OCI-LY3 (cell line): ENCODE measurements around the gene KAT6B.

Source experiments
- H2AFZ ChIP-seq: fragments of 200-600, 300-600 bp; shearing (Covaris generic); 2 replicates; pipeline ENCODE4 v1.6.0; 2014; ENCODE audit warnings: antibody characterized with exemption, low read depth, low read length
- H3K27ac ChIP-seq: fragments of 200-600, 300-600 bp; sonication (generic); 2 replicates; pipeline ENCODE4 v1.5.1; 2014; ENCODE audit warnings: mild to moderate bottlenecking, low read length, moderate library complexity, mixed read lengths
- H3K27me3 ChIP-seq: fragments of 200-600, 300-600 bp; sonication (generic); 2 replicates; pipeline ENCODE4 v1.6.1; 2014; ENCODE audit warnings: low read depth, low read length, mixed read lengths
- H3K36me3 ChIP-seq: fragments of 200-600, 300-600 bp; sonication (generic); replicated peaks from 2 replicates; pipeline ENCODE3; 2014; ENCODE audit warnings: low read depth, low read length, mixed read lengths
- H3K4me1 ChIP-seq: fragments of 300-600, 200-600 bp; sonication (generic); 2 replicates; pipeline ENCODE4 v1.6.1; 2014; ENCODE audit warnings: low read length, mixed read lengths
- H3K4me2 ChIP-seq: fragments of 200-600, 300-600 bp; sonication (generic); 2 replicates; pipeline ENCODE4 v1.6.1; 2014; ENCODE audit warnings: low read length, mixed read lengths
- H3K4me3 ChIP-seq: fragments of 300-600, 200-600 bp; sonication (generic); 2 replicates; pipeline ENCODE4 v1.5.1; 2014; ENCODE audit warnings: antibody characterized with exemption, mild to moderate bottlenecking, low read length, moderate library complexity
- H3K79me2 ChIP-seq: fragments of 300-600, 200-600 bp; shearing (Covaris generic); 2 replicates; pipeline ENCODE4 v1.6.1; 2014; ENCODE audit warnings: mild to moderate bottlenecking, low read length, mixed read lengths
- H3K9ac ChIP-seq: fragments of 300-600, 200-600 bp; shearing (Covaris generic); 2 replicates; pipeline ENCODE4 v1.6.0; 2014; ENCODE audit warnings: mild to moderate bottlenecking, low read length, moderate library complexity
- H3K9me3 ChIP-seq: fragments of 200-600, 300-600 bp; shearing (Covaris generic); 2 replicates; pipeline ENCODE4 v1.6.1; 2014; ENCODE audit warnings: low read length, mixed read lengths; ENCODE audit not compliant: insufficient read depth
- H4K20me1 ChIP-seq: fragments of 200-600, 300-600 bp; sonication (generic); 2 replicates; pipeline ENCODE4 v1.6.1; 2016; ENCODE audit warnings: low read length, mixed read lengths; ENCODE audit not compliant: insufficient read depth
- EZH2phosphoT487 ChIP-seq: fragments of 200-600 bp; shearing (Covaris generic); IDR thresholded peaks from 2 replicates; pipeline ENCODE4 v1.6.1; 2018; ENCODE audit warnings: antibody characterized with exemption, mixed run types, low read depth
- TF ChIP-seq, protein P1 (sequence below): fragments of 200-600, 300-600 bp; sonication (generic); IDR thresholded peaks from 2 replicates; pipeline ENCODE4 v1.5.1; 2014; ENCODE audit warnings: antibody characterized with exemption, low read length, low read depth

The KAT6B gene

DNA sequence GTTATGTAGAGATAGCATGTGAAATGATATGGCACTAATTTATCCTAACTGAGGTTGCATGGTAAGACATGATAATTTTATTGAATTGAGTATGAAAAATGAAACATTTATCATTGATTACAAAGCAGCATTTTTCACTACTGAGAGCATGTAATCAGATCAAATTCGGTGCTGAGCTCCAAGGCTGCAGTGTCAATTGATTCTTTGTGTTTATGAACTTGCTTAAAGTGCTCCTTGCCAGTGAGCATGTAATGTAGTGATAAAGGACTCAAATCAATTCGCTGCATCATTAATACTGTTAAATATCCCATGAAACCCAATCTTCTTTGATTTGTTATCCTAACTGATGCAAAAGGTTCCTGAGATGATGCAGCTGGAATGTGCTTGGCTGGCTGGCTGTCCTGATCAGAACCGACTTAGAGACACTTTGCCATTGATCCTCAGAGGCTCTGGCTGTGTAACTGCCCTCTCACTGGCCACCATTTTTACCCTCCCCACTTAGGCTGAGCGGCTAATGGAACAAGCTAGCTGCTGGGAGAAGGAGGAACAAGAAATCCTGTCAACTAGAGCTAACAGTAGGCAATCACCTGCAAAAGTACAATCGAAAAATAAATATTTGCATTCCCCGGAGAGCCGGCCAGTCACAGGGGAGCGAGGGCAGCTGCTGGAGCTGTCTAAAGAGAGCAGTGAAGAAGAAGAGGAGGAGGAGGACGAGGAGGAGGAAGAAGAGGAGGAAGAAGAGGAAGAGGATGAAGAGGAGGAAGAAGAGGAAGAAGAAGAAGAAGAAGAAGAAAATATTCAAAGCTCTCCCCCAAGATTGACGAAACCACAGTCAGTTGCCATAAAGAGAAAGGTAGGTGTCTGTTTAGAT lies 195.2 kb downstream of the KAT6B start:
- H3K9me3 ChIP-seq = no peaks in the 10 kb centered on the region
- no peaks in the 10 kb centered on the region for H4K20me1 ChIP-seq
- H3K36me3 ChIP-seq = no peaks in the 10 kb centered on the region
- TF ChIP-seq EZH2phosphoT487 = no peak
- TF ChIP-seq, protein P1, sequence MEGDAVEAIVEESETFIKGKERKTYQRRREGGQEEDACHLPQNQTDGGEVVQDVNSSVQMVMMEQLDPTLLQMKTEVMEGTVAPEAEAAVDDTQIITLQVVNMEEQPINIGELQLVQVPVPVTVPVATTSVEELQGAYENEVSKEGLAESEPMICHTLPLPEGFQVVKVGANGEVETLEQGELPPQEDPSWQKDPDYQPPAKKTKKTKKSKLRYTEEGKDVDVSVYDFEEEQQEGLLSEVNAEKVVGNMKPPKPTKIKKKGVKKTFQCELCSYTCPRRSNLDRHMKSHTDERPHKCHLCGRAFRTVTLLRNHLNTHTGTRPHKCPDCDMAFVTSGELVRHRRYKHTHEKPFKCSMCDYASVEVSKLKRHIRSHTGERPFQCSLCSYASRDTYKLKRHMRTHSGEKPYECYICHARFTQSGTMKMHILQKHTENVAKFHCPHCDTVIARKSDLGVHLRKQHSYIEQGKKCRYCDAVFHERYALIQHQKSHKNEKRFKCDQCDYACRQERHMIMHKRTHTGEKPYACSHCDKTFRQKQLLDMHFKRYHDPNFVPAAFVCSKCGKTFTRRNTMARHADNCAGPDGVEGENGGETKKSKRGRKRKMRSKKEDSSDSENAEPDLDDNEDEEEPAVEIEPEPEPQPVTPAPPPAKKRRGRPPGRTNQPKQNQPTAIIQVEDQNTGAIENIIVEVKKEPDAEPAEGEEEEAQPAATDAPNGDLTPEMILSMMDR = no peak
- no peak overlapping the region for H2AFZ ChIP-seq
- H3K79me2 ChIP-seq = no peaks in the 10 kb centered on the region
- no peak overlapping the region for H3K27ac ChIP-seq
- no peak overlapping the region for H3K9ac ChIP-seq
- H3K4me2 ChIP-seq = peak overlapping the region; percentile 62
- H3K27me3 ChIP-seq = no peaks in the 10 kb centered on the region
- H3K4me3 ChIP-seq = no peak overlapping the region
- peaks cover 12% of the 10 kb centered on the region for H3K4me1 ChIP-seq

DNA sequence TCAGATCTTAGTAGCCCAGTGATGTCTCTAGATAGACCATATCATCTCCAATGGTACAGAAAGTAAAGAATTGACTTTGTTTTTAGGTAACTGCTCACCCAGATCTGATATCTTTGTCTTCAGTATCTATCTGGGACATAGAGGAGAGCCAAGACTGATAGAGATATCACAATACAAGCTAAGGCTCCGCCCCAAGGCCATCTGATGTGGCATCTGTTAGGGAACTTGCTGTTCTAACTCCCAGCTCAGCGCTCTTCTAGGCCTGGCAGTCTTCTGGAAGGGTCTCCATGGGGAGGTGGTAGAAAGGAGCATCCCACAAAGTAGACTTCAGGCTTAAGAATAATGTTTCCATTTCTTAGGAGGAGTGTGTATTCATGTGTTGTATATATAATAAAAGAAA lies 196.7 kb downstream of the KAT6B start:
- H3K36me3 ChIP-seq = no peaks in the 10 kb centered on the region
- no peak overlapping the region for H3K4me2 ChIP-seq
- no peaks in the 10 kb centered on the region for H3K79me2 ChIP-seq
- H2AFZ ChIP-seq = no peak overlapping the region
- H3K4me3 ChIP-seq = no peak overlapping the region
- no peak overlapping the region for H3K27ac ChIP-seq
- TF ChIP-seq, protein P1 = no peak
- TF ChIP-seq EZH2phosphoT487 = no peak
- H3K9me3 ChIP-seq = no peaks in the 10 kb centered on the region
- peaks cover 12% of the 10 kb centered on the region for H3K4me1 ChIP-seq
- no peaks in the 10 kb centered on the region for H3K27me3 ChIP-seq
- H3K9ac ChIP-seq = no peak overlapping the region
- no peaks in the 10 kb centered on the region for H4K20me1 ChIP-seq

- Histone ChIP-seq H3K4me3 (no peak overlapping the region), H3K9me3 (no peaks in the 10 kb centered on the region), H3K27ac (no peak overlapping the region), H2AFZ (no peak overlapping the region), H3K79me2 (no peaks in the 10 kb centered on the region), H3K9ac (no peak overlapping the region), H4K20me1 (no peaks in the 10 kb centered on the region), H3K4me1 (peaks cover 12% of the 10 kb centered on the region), H3K27me3 (no peaks in the 10 kb centered on the region), H3K4me2 (no peak overlapping the region), H3K36me3 (no peaks in the 10 kb centered on the region)
- no peak for TF ChIP-seq EZH2phosphoT487
- TF ChIP-seq, protein P1 = no peak
Measured at GRCh38 chr10:75024971-75025523, 198.6 kb downstream of the KAT6B start.

DNA sequence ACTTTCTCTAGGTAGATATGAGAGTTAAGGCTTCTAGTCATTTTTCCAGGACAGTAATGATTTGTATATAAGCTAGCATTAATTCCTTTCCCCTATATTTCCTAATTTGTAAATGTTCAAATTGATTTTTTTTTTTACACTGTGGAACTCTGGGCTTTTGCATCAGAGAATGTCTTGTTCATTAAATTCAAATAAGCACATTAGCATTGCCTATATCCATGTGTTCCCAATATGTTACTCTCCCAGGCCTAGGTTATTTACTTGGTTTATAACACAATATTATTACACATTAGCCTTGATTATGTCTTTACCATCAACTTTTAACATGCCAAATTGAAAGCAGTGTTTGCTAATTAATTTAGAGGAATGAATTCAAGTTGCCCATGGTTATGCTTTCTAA lies 201.6 kb downstream of the KAT6B start:
- H3K9me3 ChIP-seq = no peaks in the 10 kb centered on the region
- H3K4me2 ChIP-seq = no peak overlapping the region
- H3K36me3 ChIP-seq = peaks cover 4% of the 10 kb centered on the region
- H3K4me1 ChIP-seq = peaks cover 6% of the 10 kb centered on the region
- H2AFZ ChIP-seq = no peak overlapping the region
- no peak overlapping the region for H3K9ac ChIP-seq
- no peak overlapping the region for H3K4me3 ChIP-seq
- no peaks in the 10 kb centered on the region for H4K20me1 ChIP-seq
- TF ChIP-seq, protein P1 = no peak
- no peak for TF ChIP-seq EZH2phosphoT487
- no peak overlapping the region for H3K27ac ChIP-seq
- H3K27me3 ChIP-seq = no peaks in the 10 kb centered on the region
- no peaks in the 10 kb centered on the region for H3K79me2 ChIP-seq
